Ascending aorta (tissue), 2 donors: ENCODE measurements around the gene KCNF1. TPM values are rescaled to one million over a fixed set of nuclear protein-coding genes. Genes with fewer than 3 reads are reported as not detected.

Experiments used
- DNase-seq, 2 donors: peaks; one replicate each; pipeline ENCODE4 v3.0.0-alpha.2; 2019; ENCODE audit warnings: low spot score in 2 of 2
- H3K27ac ChIP-seq, 2 donors: fragments of 200-600 bp; sonication (generic); one replicate each; pipeline ENCODE4 v1.5.1; 2016 to 2017; ENCODE audit warnings: mild to moderate bottlenecking in 1 of 2
- H3K27me3 ChIP-seq: fragments of 200-600 bp; sonication (generic); one replicate; pipeline ENCODE4 v1.5.1; 2017
- H3K36me3 ChIP-seq, 2 donors: fragments of 200-600 bp; sonication (generic); one replicate each; pipeline ENCODE4 v1.5.1; 2016
- H3K4me1 ChIP-seq, 2 donors: fragments of 200-600 bp; sonication (generic); one replicate each; pipeline ENCODE4 v1.5.1; 2016 to 2017; ENCODE audit warnings: mild to moderate bottlenecking in 1 of 2
- H3K4me3 ChIP-seq, 2 donors: fragments of 200-600 bp; sonication (generic); one replicate each; pipeline ENCODE4 v1.5.1; 2016 to 2017; ENCODE audit warnings: mild to moderate bottlenecking in 1 of 2
- H3K9me3 ChIP-seq, 2 donors: fragments of 200-600 bp; sonication (generic); one replicate each; pipeline ENCODE4 v1.5.1; 2016
- intact Hi-C: fragments of 100-400 bp; cut with DNase I; formaldehyde crosslinking; loops from one replicate; pipeline ENCODE4 v1.15.1; 2023
- total RNA-seq: library from RNA; depleted of rRNA; stranded (reverse); fragments of >200 nt; gene quantifications from one replicate; pipeline ENCODE4 v1.1.0, GENCODE V29; 2016
- TF ChIP-seq, protein P1 (sequence below), 3 experiments: fragments of 200-600 bp in 2 of 3; fragments of 450-650 bp in 1 of 3; sonication (generic) in 2 of 3; IDR thresholded peaks; one replicate each; pipeline ENCODE4 v1.5.1; 2016 to 2019; ENCODE audit warnings: antibody characterized with exemption in 3 of 3, mild to moderate bottlenecking in 1 of 3, moderate library complexity in 1 of 3

The KCNF1 gene
- not detected for total RNA-seq

- Histone ChIP-seq H3K9me3 (no peaks in the 10 kb centered on the region), H3K27me3 (no peaks in the 10 kb centered on the region), H3K36me3 (no peaks in the 10 kb centered on the region), H3K4me1 (no peaks in the 10 kb centered on the region), H3K4me3 (peak within 1 kb of the TSS; percentile 24 to 30), H3K27ac (no peak within 1 kb of the TSS)
- TF ChIP-seq, protein P1, sequence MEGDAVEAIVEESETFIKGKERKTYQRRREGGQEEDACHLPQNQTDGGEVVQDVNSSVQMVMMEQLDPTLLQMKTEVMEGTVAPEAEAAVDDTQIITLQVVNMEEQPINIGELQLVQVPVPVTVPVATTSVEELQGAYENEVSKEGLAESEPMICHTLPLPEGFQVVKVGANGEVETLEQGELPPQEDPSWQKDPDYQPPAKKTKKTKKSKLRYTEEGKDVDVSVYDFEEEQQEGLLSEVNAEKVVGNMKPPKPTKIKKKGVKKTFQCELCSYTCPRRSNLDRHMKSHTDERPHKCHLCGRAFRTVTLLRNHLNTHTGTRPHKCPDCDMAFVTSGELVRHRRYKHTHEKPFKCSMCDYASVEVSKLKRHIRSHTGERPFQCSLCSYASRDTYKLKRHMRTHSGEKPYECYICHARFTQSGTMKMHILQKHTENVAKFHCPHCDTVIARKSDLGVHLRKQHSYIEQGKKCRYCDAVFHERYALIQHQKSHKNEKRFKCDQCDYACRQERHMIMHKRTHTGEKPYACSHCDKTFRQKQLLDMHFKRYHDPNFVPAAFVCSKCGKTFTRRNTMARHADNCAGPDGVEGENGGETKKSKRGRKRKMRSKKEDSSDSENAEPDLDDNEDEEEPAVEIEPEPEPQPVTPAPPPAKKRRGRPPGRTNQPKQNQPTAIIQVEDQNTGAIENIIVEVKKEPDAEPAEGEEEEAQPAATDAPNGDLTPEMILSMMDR (IDR thresholded peaks at IDR 0.05) = no peak
- intact Hi-C loops = no loop called here
- peak in 1 of 2 donors; percentile 58 for DNase-seq
These were observed at the start of gene KCNF1 for GRCh38 chr2:10911291-10912075. KCNF1 (plus strand) TSS chr2:10911934; CDS start chr2:10912427, 493 bp downstream.

DNA sequence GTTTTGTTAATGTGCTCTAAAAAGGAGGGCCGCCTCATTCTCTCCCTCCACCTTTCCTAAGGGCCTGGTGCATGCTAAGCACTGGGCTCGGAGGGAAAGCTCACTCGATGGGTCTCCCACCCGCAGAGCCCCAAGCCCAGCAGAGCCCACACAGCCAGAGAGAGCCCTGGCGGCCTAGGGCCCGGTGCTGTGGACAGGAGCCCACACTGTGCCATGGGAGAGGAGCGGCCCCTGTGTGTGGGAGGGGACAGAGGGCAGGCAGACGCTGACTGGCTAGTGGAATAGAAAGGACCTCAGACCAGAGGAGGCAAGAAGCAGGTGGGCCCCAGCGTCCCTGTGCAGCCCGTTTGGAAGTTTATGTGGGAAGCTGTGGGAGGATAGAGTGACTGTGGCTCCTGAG lies 49.4 kb upstream of the KCNF1 start:
- H3K27ac ChIP-seq = no peak overlapping the region
- no peaks in the 10 kb centered on the region for H3K27me3 ChIP-seq
- no peaks in the 10 kb centered on the region for H3K9me3 ChIP-seq
- TF ChIP-seq, protein P1 (IDR thresholded peaks at IDR 0.05) = no peak
- H3K4me3 ChIP-seq = no peak overlapping the region
- no peaks in the 10 kb centered on the region for H3K4me1 ChIP-seq
- intact Hi-C loops = no loop called here
- DNase-seq = no peak
- no peaks in the 10 kb centered on the region for H3K36me3 ChIP-seq

- Histone ChIP-seq H3K4me3 (no peak overlapping the region), H3K4me1 (no peaks in the 10 kb centered on the region), H3K36me3 (no peaks in the 10 kb centered on the region), H3K27me3 (no peaks in the 10 kb centered on the region), H3K9me3 (no peaks in the 10 kb centered on the region), H3K27ac (no peak overlapping the region)
- intact Hi-C loops = no loop called here
- no peak for DNase-seq
- TF ChIP-seq, protein P1 (IDR thresholded peaks at IDR 0.05) = no peak
These were observed 48.7 kb upstream of the KCNF1 start for GRCh38 chr2:10863047-10863446.

GRCh38 chr2:10863837-10864236 lies 47.9 kb upstream of the KCNF1 start:
- intact Hi-C loops = no loop called here
- Histone ChIP-seq H3K4me1 (no peaks in the 10 kb centered on the region), H3K27me3 (no peaks in the 10 kb centered on the region), H3K4me3 (no peak overlapping the region), H3K27ac (no peak overlapping the region), H3K9me3 (no peaks in the 10 kb centered on the region), H3K36me3 (no peaks in the 10 kb centered on the region)
- TF ChIP-seq, protein P1 (IDR thresholded peaks at IDR 0.05) = no peak
- DNase-seq = no peak

DNA sequence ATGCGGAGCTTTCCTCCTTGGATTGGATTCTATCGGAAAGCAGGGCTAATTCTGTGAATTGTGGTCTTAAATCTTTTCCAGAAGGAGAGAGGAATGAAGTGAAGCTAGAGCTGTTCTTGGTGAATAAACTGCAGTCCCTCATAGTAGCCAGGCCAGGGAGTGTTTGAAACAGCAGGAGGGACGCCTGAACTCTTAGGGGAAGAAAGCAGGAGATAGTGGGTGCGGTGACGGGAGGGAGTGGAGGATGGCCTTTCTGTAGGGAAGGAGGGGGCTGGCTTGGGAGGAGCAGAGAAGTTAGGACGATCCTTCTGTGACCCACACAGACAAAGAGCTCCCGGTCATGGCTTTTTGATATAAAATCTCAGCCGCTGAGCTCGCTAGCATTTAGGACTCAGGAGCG lies 47.5 kb upstream of the KCNF1 start:
- H3K4me3 ChIP-seq = no peak overlapping the region
- H3K27ac ChIP-seq = no peak overlapping the region
- H3K27me3 ChIP-seq = no peaks in the 10 kb centered on the region
- intact Hi-C loops = no loop called here
- TF ChIP-seq, protein P1 (IDR thresholded peaks at IDR 0.05) = no peak
- H3K4me1 ChIP-seq = no peaks in the 10 kb centered on the region
- H3K9me3 ChIP-seq = no peaks in the 10 kb centered on the region
- DNase-seq = no peak
- no peaks in the 10 kb centered on the region for H3K36me3 ChIP-seq
